Transverse colon (tissue), 4 donors: ENCODE results near the gene TCAP. TPM values are rescaled to one million over a fixed set of nuclear protein-coding genes. Genes with fewer than 3 reads are reported as not detected.

Experiments
- DNase-seq: peaks from one replicate; pipeline ENCODE4 v3.0.0-alpha.2; 2019
- H3K27ac ChIP-seq, 4 donors: fragments of 200-600 bp; sonication (generic); 2 replicates each; pipeline ENCODE4 v1.5.1; 2016 to 2018; ENCODE audit warnings: inconsistent platforms in 4 of 4
- H3K27me3 ChIP-seq: fragments of 200-600 bp; sonication (generic); 2 replicates; pipeline ENCODE4 v1.5.1; 2017; ENCODE audit warnings: inconsistent platforms
- H3K36me3 ChIP-seq, 4 donors: fragments of 200-600 bp; sonication (generic); 2 replicates each; pipeline ENCODE4 v1.5.1; 2017 to 2019; ENCODE audit warnings: inconsistent platforms in 4 of 4
- H3K4me1 ChIP-seq, 4 donors: fragments of 200-600 bp; sonication (generic); 2 replicates each; pipeline ENCODE4 v1.5.1; 2017 to 2020; ENCODE audit warnings: inconsistent platforms in 4 of 4
- H3K4me3 ChIP-seq, 4 donors: fragments of 200-600 bp; sonication (generic); 1 replicate in 1 of 4; 2 replicates in 3 of 4; pipeline versions ENCODE4 v1.5.1 to v1.6.1; 2017 to 2019; ENCODE audit warnings: inconsistent platforms in 4 of 4
- H3K9me3 ChIP-seq, 2 donors: fragments of 200-600 bp; sonication (generic); 2 replicates each; pipeline ENCODE4 v1.5.1; 2017 to 2019; ENCODE audit warnings: inconsistent platforms in 2 of 2
- EP300 ChIP-seq: sonication (generic); formaldehyde crosslinking; IDR thresholded peaks from one replicate; pipeline ENCODE4 v1.6.1; 2017; ENCODE audit warnings: antibody characterized with exemption, low read depth
- POLR2A ChIP-seq: fragments of 450-650 bp; IDR thresholded peaks from one replicate; pipeline ENCODE4 v1.6.1; 2016; ENCODE audit warnings: antibody characterized with exemption, mild to moderate bottlenecking, moderate library complexity
- POLR2AphosphoS5 ChIP-seq, 3 donors: sonication (generic); formaldehyde crosslinking; IDR thresholded peaks; one replicate each; pipeline ENCODE4 v1.6.1; 2016; ENCODE audit warnings: antibody characterized with exemption in 3 of 3
- whole genome bisulfite sequencing, 2 donors: methylation state at CpG; one replicate each; pipeline ENCODE4 v1.1.5; 2018; ENCODE audit warnings: low coverage in 1 of 2; 5-methylcytosine and 5-hydroxymethylcytosine counted together
- in situ Hi-C, 4 donors: fragments of 200-750 bp; cut with MboI; loops; one replicate each; pipeline versions ENCODE4 v1.15.0 to v1.15.1; 2017; ENCODE audit warnings: low sequenced_read_pairs in 3 of 4, low pct_ligation_motif_present in 1 of 4, low pct_unique_long_range_greater_than_20kb in 1 of 4
- intact Hi-C: fragments of 100-400 bp; cut with DNase I; formaldehyde crosslinking; loops from one replicate; pipeline ENCODE4 v1.15.1; 2023; ENCODE audit warnings: low total_unique reads
- total RNA-seq, 4 donors: library from RNA; depleted of rRNA; stranded (reverse); fragments of >200 nt; gene quantifications; one replicate each; pipeline ENCODE4 v1.1.0, GENCODE V29; 2016
- TF ChIP-seq, protein P1 (sequence below), 5 experiments: fragments of 200-600 bp in 3 of 5; fragments of 450-650 bp in 2 of 5; sonication (generic) in 3 of 5; IDR thresholded peaks; 1 replicate in 2 of 5; 2 replicates in 3 of 5; pipeline ENCODE4 v1.5.1; 2016 to 2017; ENCODE audit warnings: antibody characterized with exemption in 5 of 5, inconsistent platforms in 3 of 5, mild to moderate bottlenecking in 2 of 5, moderate library complexity in 1 of 5

TCAP gene
- total RNA-seq, 4 donors from 2014 or later: 0.64 to 1.9 TPM; not detected in 2

- H3K27me3 ChIP-seq: peaks cover 4% of the 10 kb centered on the region
- H3K27ac ChIP-seq: peak overlapping the region; percentile 90 to 95 (median 92)
- intact Hi-C loops (no loop called here), in situ Hi-C loops (no loop called here)
- peaks cover 38 to 59% (median 55%) of the 10 kb centered on the region in 4 donors for H3K4me1 ChIP-seq
- H3K4me3 ChIP-seq: no peak overlapping the region
- TF ChIP-seq EP300: no peak
- TF ChIP-seq POLR2AphosphoS5 (IDR thresholded peaks at IDR 0.05): no peak
- 55% methylated on average over 4 of the region's 4 CpGs; no CpG with 5 or more reads in 1 of the 2 donors for WGBS, 2 donors
- H3K36me3 ChIP-seq: no peaks in the 10 kb centered on the region
- H3K9me3 ChIP-seq: no peaks in the 10 kb centered on the region
- DNase-seq: no peak
Observed at GRCh38 chr17:39701784-39702422, 36.8 kb downstream of the TCAP start.

DNA sequence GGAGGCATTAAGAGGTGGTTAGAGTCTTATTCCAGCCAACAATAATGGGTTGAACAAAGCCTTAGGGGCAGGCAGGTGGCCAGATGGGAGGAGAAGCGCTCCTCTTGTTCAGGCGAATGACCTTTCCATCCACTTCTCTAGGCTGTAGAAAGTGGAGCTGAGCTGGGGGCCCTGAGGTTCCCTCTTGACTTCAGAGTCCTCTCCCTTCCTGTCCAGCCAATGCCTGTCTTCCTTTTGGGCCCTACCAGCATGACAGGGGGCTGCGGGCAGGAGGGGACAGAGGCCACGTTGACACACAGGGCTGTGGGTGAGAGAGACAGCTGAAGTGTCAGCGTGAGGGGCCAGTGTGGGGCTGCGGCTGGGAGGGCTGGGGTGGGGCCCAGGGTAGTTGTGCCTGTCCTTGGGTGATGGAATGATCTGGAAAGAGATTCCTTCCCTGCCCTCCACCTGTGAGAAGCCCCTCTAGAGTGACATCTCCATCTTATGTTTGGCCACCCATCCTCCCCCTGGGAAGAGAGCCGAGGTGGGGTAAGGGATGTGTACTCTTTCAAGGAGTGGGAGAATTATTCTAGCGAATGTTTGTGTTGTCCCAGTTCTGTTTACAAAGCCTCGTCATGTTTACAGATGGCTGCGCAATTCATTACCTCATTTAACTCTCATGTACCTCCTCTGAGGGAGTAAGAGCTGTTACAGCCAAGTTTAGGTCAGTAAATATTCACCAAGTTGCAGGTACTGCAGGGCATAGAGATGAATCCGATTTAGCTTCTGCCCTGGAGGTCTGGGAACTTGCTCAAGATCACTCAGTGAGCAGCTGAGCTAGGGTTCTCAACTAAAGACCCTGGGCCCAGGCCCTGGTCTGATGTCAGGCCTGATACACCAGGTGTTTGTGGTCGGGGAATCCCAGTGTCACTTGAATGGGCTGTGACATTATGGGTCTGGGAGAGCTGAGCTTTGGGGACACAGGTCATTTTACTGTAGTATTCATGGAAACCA is 38.0 kb downstream of the TCAP start:
- in situ Hi-C loops: no loop called here
- Histone ChIP-seq H3K27me3 (peaks cover 4% of the 10 kb centered on the region), H3K4me3 (no peak overlapping the region), H3K36me3 (no peaks in the 10 kb centered on the region), H3K4me1 (peaks cover 43 to 72% (median 68%) of the 10 kb centered on the region in 4 donors), H3K9me3 (no peaks in the 10 kb centered on the region), H3K27ac (peak overlapping the region; percentile 83 to 92 (median 90))
- TF ChIP-seq EP300: no peak
- no peak for TF ChIP-seq POLR2A
- TF ChIP-seq POLR2AphosphoS5 (IDR thresholded peaks at IDR 0.05): no peak
- TF ChIP-seq, protein P1, sequence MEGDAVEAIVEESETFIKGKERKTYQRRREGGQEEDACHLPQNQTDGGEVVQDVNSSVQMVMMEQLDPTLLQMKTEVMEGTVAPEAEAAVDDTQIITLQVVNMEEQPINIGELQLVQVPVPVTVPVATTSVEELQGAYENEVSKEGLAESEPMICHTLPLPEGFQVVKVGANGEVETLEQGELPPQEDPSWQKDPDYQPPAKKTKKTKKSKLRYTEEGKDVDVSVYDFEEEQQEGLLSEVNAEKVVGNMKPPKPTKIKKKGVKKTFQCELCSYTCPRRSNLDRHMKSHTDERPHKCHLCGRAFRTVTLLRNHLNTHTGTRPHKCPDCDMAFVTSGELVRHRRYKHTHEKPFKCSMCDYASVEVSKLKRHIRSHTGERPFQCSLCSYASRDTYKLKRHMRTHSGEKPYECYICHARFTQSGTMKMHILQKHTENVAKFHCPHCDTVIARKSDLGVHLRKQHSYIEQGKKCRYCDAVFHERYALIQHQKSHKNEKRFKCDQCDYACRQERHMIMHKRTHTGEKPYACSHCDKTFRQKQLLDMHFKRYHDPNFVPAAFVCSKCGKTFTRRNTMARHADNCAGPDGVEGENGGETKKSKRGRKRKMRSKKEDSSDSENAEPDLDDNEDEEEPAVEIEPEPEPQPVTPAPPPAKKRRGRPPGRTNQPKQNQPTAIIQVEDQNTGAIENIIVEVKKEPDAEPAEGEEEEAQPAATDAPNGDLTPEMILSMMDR (IDR thresholded peaks at IDR 0.05): no peak
- intact Hi-C loops: no loop called here
- DNase-seq: no peak
- WGBS, 2 donors: 20 to 46% methylated on average over 1 to 12 of the region's 12 CpGs

- WGBS, 2 donors: 80 to 91% methylated on average over 3 to 5 of the region's 5 CpGs
- in situ Hi-C loops: no loop called here
- Histone ChIP-seq H3K36me3 (peaks cover 0 to 6% (median 3%) of the 10 kb centered on the region in 4 donors), H3K9me3 (no peaks in the 10 kb centered on the region), H3K27ac (peak overlapping the region; percentile 83 to 92 (median 90)), H3K4me1 (peaks cover 43 to 72% (median 68%) of the 10 kb centered on the region in 4 donors), H3K4me3 (no peak overlapping the region), H3K27me3 (peaks cover 4% of the 10 kb centered on the region)
- DNase-seq: no peak
- TF ChIP-seq POLR2A: no peak
- TF ChIP-seq EP300: no peak
- TF ChIP-seq, protein P1 (IDR thresholded peaks at IDR 0.05): no peak
- no peak for TF ChIP-seq POLR2AphosphoS5 (IDR thresholded peaks at IDR 0.05)
- intact Hi-C loops: no loop called here
Observed at GRCh38 chr17:39703913-39704312, 38.8 kb downstream of the TCAP start.

- TF ChIP-seq, protein P1 (IDR thresholded peaks at IDR 0.05): peak in 3 of 5 experiments; percentile 11 to 60 (median 33)
- TF ChIP-seq POLR2AphosphoS5 (IDR thresholded peaks at IDR 0.05) (no peak), POLR2A (no peak)
- Histone ChIP-seq H3K27ac (peak overlapping the region; percentile 83 to 92 (median 90)), H3K4me3 (no peak overlapping the region), H3K9me3 (no peaks in the 10 kb centered on the region), H3K36me3 (peaks cover 0 to 9% (median 3%) of the 10 kb centered on the region in 4 donors), H3K27me3 (peaks cover 3% of the 10 kb centered on the region), H3K4me1 (peaks cover 38 to 66% (median 64%) of the 10 kb centered on the region in 4 donors)
- in situ Hi-C loops (no loop called here), intact Hi-C loops (no loop called here)
- no peak for DNase-seq
- WGBS, 2 donors: 48% methylated on average over 10 of the region's 11 CpGs; no CpG with 5 or more reads in 1 of the 2 donors
Observed at GRCh38 chr17:39704821-39705551, 39.8 kb downstream of the TCAP start.
